GM18505 (cell line): ENCODE data around the gene SNED1.

Experiments
- ATAC-seq: cut with Tn5 transposase; IDR thresholded peaks from one replicate; pipeline ENCODE4 v1.9.1; 2021; ENCODE audit not compliant: unreplicated experiment
- POLR2A ChIP-seq: IDR thresholded peaks from 4 replicates; pipeline ENCODE4 v1.6.1; 2011; ENCODE audit warnings: borderline replicate concordance; ENCODE audit not compliant: insufficient read depth, insufficient read length; ENCODE audit errors: extremely low read depth

Gene SNED1

DNA sequence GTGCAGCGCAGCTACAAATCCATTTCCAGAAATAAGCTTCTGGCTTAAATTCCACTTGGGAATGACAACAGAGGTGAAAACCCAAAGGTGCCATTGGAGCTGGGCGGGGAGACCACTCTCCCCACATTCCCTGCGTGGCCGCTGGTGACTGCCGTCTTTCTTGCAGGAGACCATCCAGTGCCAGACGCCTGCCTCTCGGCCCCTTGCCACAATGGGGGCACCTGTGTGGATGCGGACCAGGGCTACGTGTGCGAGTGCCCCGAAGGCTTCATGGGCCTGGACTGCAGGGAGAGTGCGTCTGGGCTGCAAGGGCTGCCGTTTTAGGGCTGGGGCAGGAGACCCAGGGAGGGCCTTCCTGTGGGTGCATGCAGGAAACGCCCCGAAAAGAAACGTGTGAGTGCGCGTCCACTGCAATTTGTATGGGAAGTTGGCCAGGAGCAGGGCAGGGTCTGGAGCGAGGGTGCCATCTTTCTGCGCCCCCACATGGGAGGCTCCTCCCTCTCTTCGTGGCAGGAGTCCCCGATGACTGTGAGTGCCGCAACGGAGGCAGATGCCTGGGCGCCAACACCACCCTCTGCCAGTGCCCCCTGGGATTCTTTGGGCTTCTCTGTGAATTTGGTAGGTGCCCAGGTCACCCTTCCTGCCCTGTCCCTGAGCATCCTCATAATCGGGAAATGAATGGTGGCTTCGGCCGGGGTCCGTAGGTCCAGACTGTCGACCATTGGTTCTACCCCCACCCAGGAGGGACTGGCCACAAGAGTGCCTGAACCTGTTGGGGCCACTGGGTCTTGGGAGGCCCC, 49.9 kb downstream of the SNED1 start:
- no peak for TF ChIP-seq POLR2A
- no peak for ATAC-seq

DNA sequence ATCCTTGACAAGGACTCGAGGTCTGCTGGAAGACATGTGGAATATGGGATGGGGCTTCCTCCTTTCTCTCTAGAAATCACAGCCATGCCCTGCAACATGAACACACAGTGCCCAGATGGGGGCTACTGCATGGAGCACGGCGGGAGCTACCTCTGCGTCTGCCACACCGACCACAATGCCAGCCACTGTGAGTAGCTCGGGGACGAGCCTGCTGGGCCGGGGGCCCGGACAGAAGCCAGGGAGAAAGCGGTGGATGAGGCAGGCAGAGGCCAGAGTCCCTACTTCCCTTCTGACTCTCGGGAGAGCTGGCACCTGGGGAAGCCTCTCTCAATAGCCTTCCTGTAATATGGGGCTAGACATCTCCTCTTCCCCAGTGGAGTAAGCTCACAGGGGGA, 50.5 kb downstream of the SNED1 start:
- TF ChIP-seq POLR2A: no peak

DNA sequence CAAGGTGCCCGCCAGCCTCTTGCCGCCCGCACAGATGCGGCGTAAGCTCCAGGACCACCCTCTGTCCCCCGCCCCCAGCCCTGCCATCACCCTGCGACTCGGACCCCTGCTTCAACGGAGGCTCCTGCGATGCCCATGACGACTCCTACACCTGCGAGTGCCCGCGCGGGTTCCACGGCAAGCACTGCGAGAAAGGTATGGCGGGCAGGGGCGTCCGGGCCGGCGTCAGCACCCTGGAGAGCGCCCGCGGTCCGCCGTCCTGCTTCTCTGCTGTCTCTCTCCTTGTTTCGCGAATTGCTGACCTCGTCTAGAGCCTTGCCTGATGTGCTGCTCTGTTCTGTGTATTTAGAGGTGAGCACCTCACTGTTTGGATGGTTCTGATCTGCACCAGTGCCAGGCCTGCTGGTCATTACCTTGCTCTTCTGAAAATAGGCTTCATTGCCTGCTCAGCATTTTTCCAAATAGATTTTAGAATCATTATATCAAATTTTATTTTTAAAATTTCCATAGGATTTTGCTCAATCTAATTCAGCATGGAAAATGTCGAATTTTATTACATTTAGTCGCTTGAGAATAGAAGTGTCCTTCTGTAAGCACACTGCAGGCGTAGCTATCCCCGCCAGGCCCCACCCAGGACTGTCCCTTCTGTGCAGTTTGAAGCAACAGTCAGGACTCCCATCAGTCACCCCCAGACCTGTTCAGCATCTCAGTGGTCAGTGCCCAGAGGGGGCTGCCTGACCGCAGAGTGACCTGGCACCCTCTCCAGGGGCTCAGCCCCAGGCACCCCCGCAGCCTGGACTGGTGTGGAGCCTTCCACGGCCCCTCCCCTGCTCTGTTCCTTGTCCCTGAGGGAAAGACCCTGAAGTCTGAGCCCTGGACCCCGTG, 51.6 kb downstream of the SNED1 start:
- no peak for ATAC-seq
- TF ChIP-seq POLR2A: no peak

More for the DNA sequence above, 50.5 kb downstream of the SNED1 start:
- no peak for ATAC-seq

DNA sequence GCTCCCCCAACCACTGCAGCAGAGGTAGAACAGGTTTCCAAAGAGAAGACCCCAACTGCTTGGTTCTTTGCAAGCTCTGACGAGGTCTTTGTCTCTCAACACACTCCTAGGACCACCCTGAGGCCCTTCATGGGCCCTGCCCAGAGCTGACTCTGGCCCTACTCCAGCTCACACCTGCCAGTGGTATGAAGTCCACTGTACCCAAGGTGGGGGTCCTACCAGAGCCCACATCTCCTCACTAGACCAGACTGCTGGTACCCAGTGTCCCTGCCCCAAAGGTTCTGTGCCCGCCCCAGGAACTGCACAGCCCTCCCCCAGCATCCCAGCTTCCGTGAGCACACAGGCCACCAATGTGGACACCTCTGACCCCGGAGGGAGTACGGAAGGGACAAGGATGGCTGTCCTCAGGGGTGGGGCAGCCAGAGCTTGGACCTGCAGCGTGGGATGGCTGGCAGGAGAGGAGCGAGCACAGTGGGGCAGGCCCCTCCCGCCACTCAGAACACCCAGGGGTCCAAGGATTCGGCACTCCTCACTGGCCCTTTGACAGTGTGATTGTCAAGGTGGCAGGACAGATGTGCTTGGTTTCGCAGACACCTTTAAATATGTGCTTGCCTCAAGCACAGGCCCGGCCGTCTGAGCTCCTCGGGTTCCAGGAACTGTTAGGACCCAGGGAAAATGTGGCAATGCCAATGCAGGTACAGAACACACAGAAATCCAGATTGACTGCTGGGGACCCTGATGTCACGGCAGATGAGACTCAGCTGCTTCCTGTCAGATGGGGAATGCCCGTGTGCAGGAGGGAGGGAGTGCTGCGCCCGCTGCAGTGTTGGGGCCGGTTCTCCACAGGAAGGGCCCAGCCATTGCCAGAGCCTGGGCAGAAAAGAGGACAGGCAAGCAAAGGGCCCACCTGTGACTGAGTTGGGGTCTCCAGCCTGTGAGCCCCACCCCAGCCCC, 52.5 kb downstream of the SNED1 start:
- ATAC-seq: no peak
- no peak for TF ChIP-seq POLR2A

DNA sequence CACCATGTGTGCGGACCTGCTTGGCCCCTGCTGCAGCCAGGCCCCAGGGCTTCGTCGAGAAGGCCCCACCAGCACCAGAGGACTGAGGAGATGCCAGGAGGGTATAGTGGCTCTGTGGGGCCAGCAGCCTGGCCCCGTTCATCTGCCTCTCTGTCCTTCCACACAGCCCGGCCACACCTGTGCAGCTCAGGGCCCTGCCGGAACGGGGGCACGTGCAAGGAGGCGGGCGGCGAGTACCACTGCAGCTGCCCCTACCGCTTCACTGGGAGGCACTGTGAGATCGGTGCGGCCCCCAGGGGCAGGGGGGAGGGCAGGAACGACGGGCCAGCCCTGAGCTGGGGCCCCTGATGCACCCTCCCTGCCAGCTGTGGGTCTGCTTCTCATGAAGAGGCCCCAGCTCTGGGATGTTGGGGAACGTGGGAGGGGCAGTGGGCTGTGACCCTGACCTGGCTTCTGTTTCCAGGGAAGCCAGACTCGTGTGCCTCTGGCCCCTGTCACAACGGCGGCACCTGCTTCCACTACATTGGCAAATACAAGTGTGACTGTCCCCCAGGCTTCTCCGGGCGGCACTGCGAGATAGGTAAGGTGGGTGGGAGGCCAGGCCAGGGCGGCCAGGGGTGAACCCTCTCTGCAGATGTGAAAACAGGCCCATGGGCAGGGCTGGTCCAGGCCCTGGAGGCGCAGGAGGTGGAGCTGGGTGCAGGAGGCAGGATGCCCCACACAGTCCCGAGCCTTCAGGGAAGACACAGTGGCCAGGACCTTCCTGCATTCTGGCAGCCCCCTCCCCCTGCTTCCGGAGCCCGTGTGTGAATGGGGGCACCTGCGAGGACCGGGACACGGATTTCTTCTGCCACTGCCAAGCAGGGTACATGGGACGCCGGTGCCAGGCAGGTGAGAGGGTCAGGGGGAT, 53.4 kb downstream of the SNED1 start:
- TF ChIP-seq POLR2A: no peak
- no peak for ATAC-seq

DNA sequence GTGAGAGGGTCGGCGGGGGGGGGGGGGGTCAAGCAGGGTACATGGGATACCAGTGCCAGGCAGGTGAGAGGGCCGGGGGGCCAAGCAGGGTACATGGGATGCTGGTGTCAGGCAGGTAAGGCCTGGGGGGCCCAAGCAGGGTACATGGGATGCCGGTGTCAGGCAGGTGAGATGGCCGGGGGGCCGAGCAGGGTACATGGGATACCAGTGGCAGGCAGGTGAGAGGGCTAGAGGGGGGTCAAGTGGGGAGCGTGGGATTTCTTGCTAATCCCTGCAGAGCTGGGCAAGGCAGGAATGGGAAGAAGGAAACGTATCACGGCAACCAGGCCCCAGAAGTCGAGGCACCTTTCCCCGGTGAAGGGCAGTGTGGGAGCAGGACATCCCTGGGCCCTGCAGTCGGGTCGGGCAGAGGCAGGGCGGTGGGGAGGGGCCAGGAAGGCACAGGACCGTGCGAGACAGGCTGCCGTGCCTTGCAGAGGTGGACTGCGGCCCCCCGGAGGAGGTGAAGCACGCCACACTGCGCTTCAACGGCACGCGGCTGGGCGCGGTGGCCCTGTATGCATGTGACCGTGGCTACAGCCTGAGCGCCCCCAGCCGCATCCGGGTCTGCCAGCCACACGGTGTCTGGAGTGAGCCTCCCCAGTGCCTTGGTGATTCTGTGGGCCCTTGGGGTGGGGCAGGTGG, 54.4 kb downstream of the SNED1 start:
- no peak for TF ChIP-seq POLR2A
- no peak for ATAC-seq

DNA sequence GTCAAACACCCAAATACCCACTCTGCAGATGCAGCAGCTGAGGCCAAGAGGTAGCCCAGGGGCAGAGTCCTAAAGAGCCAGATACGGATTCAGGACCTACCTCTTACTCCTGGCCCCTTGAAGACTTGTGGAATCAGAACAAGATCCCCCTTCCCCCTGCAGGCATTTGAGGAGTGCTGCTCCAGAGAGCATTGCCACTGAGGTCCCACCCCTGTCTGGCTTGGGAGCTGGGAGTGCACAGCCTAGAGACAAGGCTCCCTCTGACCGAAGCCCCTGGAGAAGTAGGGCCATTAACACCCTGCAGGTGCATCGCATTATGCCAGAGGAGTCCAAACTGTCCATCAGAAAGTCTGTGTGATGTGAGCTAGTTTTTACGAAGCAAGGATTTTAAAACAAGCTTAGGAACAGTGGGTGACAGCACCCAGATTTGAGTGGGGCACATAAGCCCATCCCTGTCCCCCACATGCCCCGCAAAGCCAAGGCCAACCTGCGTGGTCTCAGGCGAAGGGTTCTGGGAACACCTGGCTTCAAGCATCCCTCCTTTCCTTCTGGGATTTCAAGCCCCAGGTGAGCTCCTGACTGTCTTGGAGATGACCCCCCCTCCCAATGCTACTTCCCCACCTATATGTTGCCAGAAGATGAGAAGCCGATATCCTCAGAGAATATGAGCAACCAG, 55.3 kb downstream of the SNED1 start:
- ATAC-seq: no peak

DNA sequence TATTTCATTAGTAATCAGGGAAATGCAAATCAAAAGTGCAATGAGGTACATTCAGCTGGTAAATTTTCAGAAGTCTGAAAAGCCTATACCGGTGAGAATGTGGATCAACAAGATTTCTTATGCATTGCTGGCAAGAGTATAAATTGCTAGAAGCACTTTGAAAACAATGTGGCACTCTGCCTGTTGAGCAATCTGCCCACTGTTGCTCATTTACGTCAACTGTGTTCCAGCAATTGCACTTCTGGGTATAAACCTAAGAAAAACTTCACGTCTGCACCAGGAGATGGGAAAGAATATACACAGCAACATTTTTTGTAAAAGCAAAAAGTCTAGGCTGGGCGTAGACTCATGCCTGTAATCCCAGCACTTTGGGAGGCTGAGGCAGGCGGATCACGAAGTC, 62.9 kb downstream of the SNED1 start:
- no peak for TF ChIP-seq POLR2A

More for the DNA sequence above, 55.3 kb downstream of the SNED1 start:
- no peak for TF ChIP-seq POLR2A

DNA sequence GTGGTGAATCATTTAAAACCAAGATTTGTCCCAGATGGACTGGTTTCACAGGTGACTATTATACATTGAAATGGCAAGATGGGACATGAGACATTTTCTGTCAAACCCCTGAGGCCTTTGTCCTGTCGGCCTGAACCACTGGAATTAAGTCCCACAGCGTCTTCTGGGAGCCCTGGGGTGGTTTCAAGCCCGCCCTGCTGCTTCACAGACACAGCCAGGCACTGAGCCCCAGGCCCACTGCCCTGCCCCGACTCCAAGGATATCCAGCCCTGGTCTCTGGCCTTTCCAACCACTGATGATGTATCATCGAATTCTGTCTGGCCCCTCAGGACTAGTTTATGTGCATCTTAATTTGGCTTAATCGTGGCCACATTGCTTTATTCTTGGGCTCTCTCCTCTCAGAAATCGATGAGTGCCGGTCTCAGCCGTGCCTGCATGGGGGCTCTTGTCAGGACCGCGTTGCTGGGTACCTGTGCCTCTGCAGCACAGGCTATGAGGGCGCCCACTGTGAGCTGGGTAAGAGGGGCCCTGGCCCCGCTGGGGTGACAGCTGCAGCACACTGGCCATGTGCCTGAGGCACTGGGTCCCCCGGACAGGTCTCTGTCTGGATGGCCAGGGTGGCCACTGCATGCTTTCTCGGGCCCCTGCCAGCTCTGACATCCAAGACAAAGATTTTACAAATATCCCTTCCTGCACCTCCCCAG, 64.1 kb downstream of the SNED1 start:
- no peak for ATAC-seq
- TF ChIP-seq POLR2A: no peak

More for the DNA sequence above, 62.9 kb downstream of the SNED1 start:
- ATAC-seq: no peak

DNA sequence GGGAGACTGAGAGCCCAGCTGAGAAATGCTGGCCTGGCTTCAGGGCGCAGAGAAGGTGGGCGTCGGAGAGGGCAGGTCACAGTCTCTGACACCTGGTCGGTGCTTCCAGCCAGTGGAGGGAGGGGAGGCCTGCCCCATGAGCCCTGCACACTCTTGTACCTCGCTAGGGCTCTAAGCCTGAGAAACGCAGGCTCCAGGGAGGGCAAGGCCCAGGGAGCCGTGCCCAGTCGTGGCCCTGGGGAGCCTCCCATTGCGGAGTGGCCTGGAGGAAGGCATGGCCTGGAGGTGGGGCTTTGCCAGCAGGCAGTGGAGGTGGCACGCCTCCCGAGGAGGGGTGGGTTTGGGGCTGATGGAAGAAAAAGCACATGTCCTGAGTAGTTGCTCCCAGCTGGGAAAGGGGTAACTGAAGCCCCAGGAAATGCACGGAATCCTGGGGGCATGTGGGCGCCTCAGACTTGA, 64.7 kb downstream of the SNED1 start:
- ATAC-seq: no peak
- TF ChIP-seq POLR2A: no peak
